Neuron (in vitro differentiated cells): Measurements from ENCODE around the gene OPN3.

Source experiments
- H2AFZ ChIP-seq: one replicate; pipeline ENCODE4 v1.6.1; 2013; ENCODE audit warnings: low read depth, mild to moderate bottlenecking, inconsistent platforms, low read length, moderate library complexity
- H3K27me3 ChIP-seq: one replicate; pipeline ENCODE4 v1.6.1; 2013; ENCODE audit warnings: low read length; ENCODE audit not compliant: insufficient read depth
- H3K36me3 ChIP-seq: one replicate; pipeline ENCODE4 v1.6.1; 2013; ENCODE audit warnings: low read length; ENCODE audit not compliant: insufficient read depth
- H3K4me1 ChIP-seq: one replicate; pipeline ENCODE4 v1.6.1; 2013; ENCODE audit warnings: low read length; ENCODE audit not compliant: insufficient read depth
- H3K4me3 ChIP-seq: 2 replicates; pipeline ENCODE4 v1.5.1; 2013; ENCODE audit warnings: mild to moderate bottlenecking, low read length, moderate library complexity
- H3K9me3 ChIP-seq: one replicate; pipeline ENCODE4 v1.6.1; 2013; ENCODE audit warnings: low read length

Gene OPN3

DNA sequence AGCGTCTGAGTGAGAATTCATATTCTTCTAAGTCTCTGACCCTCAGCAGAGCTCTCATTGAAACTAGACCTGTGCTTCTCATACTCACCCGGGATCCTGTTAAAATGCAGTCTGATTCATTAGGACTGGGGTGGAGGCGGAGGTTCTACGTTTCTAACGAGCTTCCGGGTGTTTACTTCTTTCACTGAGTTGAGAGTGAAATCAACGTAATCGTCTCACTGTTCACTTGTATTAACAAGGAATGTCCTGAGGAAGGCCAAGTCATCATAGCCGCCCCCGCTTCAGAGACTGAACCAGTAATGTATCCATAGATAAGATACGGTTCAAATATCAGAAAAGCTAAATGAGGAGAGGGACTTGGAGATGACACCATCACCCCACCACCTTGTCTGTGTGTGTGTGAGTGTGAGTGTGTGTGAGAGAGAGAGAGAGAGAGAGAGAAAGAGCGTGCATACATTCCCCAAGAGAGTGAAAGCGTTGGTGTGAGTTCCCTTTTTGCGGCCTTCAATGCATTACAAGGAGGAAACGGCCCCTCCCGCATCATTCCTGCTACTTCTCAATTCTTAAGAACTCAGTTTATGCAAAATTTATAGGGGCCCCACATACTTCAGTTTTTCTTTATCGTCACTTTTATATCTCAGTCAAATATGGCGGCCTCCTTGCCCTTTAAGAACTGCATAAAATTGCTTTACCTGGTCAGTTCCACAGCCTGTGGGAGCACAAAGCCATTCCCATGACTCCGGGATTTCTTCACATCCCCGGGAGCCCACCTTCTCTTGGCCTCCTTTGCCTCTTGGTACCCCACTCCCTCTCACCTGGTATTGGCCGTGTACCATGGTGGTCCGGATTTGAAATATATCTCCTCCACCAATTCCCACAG, 88.2 kb downstream of the OPN3 start:
- Histone ChIP-seq H3K4me1 (no peaks in the 10 kb centered on the region), H3K27me3 (no peaks in the 10 kb centered on the region), H3K4me3 (no peak overlapping the region), H3K36me3 (no peaks in the 10 kb centered on the region), H2AFZ (no peak overlapping the region), H3K9me3 (no peaks in the 10 kb centered on the region)

DNA sequence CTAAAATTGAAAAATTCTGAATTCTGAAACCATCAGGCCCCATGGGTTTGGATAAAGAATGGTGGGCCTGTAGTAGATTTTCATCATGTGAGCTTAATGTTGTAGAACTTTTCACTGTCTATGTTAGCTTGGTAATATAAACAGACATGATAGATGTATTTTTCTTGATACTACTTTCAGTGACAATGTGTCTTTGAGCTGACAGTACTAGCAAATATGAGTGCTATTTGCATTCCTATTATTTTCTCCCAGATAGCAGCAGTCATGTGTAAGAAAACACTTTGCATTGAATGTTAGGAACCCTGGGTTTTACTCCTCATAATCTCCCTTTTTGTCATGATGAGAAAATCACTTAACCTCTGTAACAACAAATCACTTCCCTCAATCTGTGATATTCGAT, 89.9 kb downstream of the OPN3 start:
- H3K36me3 ChIP-seq: no peaks in the 10 kb centered on the region
- no peak overlapping the region for H2AFZ ChIP-seq
- H3K9me3 ChIP-seq: no peaks in the 10 kb centered on the region
- H3K4me1 ChIP-seq: no peaks in the 10 kb centered on the region
- no peaks in the 10 kb centered on the region for H3K27me3 ChIP-seq
- no peak overlapping the region for H3K4me3 ChIP-seq

- no peak overlapping the region for H2AFZ ChIP-seq
- H3K36me3 ChIP-seq: no peaks in the 10 kb centered on the region
These were observed 92.2 kb downstream of the OPN3 start for GRCh38 chr1:241548008-241548407.

More at GRCh38 chr1:241548008-241548407, 92.2 kb downstream of the OPN3 start:
- Histone ChIP-seq H3K9me3 (no peaks in the 10 kb centered on the region), H3K4me1 (no peaks in the 10 kb centered on the region), H3K27me3 (no peaks in the 10 kb centered on the region), H3K4me3 (no peak overlapping the region)
